GM19468 (cell line): ENCODE measurements around the gene CNPY4.
"Not testable (repeated sequence)": the region's sequence is repeated elsewhere in the genome, so short reads cannot be mapped to it uniquely, and the experiment has no call there.

Source experiments
- ATAC-seq: cut with Tn5 transposase; IDR thresholded peaks from one replicate; pipeline ENCODE4 v1.9.1; 2021; ENCODE audit warnings: mild to moderate bottlenecking, moderate library complexity, moderate number of reproducible peaks; ENCODE audit not compliant: unreplicated experiment; ENCODE audit errors: extremely low read depth

CNPY4 gene

DNA sequence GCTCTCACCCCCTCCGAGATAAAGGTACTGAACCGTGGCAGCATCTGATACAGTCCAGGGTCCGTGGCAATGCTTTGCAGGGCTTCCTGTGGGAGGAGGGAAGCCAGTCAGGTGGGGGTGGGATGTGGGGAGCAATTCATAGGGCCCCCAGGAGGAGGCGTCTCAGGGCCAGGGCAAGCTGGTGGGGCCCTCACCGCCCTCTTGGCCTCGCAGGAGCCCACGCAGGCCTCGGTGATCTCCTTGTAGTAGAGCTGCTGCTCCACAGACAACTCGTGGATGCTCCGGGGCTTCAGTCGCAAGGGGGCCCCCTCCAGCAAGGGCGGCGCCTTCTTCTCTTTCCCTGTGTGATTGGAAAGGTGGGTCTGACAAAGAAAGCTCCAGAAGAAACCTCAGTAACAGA, 7.5 kb upstream of the CNPY4 start:
- no peak for ATAC-seq

DNA sequence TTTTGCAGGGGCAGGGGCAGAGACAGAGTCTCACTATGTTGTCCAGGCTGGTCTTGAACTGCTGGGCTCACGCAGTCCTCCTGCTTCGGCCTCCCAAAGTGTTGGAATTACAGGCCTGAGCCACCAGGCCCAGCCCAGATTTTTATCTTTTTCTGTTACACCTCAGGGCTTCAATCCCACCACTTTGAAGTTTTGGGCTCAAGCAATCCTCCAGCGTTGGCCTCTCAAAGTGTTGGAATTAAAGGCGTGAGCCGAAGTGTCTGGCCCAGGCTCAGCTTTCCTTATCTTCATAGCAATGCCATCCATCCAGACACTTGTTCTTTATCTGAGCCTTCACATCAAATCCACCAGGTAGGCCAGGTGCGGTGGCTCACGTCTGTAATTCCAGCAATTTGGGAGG, 4.4 kb upstream of the CNPY4 start:
- no peak for ATAC-seq

DNA sequence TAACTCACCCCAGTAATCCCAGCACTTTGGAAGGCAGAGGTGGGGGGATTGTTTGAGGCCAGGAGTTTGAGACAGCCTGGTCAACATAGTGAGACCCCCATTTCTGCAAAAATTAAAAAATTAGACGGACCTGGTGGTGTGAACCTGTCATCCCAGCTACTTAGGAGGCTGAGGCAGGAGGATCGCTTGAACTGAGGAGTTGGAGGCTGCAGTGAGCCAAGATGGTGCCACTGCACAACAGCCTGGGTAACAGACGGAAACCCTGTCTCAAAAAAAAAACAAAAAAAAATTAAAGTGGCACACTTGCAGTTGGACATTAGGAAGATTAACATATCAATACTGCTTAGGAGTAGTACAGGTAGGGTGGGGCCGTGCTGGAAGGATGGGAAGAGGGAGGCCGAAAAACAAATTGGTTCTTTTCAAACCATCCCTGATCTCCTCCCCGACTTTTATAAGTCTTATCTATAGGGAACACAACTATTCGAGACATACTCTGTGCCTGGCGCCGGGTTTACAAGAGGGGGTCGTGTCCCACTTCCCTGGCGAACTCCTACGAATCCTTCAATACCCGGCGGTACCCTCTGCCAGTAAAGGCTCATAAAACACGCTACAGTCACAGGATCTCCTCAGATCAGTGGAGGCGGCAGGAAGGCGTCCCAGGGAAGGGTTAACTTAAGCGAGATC, 904 bp upstream of the CNPY4 start:
- no peak for ATAC-seq

DNA sequence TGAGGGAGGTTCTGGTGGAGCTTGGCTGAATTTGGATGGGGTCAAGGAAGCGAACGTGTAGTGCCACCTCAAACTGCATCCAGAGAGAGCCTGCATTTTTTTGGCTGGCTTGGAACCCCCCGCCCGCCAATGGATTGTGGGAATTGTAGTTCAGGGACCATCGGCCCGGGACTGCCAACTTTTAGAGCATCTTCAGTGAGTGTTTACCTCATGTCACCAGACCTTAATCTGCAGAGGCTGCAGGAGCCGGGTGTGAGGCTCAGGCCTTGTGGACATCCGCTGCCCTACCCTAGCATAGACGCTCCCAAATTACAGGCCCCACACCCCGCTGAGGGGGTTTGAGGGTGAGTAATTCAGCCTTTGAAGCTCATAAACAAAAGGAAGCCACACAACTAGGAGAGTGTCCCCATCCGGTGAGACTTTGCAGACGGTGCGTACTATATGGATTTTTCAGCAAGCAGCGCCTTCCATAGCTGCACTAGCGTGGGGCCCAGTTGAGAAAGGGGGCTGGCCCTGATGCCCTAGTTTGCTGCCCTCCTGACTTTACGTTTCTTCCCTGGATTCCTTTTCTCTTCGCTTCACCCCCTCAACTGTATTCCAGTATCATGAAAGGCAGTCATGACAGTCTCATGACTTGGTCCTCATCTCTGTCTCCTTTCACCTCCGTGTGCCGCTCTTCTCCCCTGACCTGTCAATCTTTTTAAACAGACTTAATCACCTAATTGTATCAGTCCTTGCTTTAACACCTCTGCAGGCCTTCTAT, 717 bp downstream of the CNPY4 start:
- no peak for ATAC-seq

DNA sequence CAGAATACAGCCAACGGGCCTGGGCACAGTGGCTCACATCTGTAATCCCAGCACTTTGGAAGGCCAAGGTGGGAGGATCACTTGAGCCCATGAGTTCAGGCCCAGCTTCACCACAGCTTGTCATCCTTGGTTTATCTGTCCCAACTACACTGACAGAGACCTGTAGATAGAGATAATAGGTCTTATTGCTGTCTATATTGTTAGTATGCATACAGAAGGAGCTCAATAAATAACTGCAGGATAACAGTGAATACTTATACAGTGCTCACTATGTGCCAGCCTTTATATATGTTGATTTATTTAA, 1.3 kb downstream of the CNPY4 start:
- no peak for ATAC-seq

DNA sequence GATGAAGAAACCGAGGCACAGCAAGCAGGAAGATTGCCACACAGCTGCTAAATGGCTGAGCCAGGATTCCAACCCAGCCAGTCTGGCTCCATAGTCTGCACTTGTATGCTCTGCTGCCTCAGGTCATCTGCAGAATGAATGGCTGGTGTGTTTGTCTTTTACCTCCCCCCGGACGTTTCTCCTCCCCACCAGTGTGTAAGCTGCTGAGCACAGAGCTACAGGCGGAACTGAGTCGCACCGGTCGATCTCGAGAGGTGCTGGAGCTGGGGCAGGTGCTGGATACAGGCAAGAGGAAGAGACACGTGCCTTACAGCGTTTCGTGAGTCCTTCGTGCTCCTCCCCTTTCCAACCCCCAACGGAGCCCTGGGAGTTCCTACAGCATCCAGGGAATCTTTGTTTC, 2.6 kb downstream of the CNPY4 start:
- no peak for ATAC-seq

DNA sequence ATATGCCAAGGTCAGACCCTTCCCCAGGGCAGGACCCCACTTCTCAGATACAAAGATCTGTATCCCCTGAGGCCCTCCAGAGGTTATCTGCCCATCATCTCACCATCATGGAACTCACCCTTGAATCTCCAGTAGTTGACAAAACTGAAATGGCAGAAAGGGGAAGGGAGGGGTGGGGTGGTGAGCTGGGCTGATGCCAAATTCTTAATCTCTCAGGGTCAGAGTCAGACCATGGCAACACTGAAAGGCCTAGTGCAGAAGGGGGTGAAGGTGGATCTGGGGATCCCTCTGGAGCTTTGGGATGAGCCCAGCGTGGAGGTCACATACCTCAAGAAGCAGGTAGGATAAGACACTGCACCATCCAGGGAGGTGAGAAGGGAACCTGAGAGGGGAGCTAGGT, 3.1 kb downstream of the CNPY4 start:
- no peak for ATAC-seq

DNA sequence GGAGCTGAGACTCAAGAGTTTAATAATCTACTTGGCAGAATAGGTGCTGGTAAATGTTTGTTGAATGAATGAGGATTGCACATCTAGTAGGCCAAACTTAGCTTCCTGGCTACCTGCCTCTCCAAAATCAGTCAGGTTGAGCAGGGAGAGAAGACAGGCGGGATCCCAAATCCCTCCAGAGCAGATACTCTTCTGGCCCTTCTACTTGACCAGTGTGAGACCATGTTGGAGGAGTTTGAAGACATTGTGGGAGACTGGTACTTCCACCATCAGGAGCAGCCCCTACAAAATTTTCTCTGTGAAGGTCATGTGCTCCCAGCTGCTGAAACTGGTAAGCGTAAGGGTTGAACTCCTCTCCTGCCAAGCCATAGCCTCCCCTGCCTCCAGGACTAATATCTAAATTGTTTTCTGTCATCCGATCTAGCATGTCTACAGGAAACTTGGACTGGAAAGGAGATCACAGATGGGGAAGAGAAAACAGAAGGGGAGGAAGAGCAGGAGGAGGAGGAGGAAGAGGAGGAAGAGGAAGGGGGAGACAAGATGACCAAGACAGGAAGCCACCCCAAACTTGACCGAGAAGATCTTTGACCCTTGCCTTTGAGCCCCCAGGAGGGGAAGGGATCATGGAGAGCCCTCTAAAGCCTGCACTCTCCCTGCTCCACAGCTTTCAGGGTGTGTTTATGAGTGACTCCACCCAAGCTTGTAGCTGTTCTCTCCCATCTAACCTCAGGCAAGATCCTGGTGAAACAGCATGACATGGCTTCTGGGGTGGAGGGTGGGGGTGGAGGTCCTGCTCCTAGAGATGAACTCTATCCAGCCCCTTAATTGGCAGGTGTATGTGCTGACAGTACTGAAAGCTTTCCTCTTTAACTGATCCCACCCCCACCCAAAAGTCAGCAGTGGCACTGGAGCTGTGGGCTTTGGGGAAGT, 5.1 kb downstream of the CNPY4 start:
- no peak for ATAC-seq

DNA sequence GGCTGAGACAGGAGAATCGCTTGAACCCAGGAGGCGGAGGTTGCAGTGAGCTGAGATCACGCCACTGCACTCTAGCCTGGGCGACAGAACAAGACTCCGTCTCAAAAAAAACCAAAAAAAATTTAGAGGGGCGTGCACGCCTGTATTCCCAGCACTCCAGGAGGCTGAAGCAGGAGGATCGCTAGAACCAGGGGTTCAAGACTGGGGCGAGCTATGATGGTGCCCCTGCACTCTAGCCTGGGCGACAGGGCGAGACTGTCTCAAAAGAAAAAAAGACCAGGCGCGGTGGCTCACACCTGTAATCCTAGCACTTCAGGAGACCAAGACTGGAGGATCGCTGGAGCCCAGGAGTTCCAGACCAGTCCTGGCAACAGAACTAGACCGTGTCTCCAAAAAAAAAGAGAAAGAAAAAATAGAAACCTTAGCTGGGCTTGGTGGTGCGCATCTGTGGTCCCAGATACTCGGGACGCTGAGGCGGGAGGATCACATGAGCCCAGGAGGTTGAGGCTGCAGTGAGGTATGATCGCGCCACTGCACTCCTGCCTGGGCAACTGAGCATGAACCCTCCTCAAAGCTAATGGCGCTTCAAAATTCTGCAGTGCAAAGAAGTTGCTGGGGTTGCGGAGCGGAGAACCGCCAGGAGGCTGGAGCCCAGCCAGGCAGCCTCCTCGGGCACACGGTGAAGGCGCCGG, 7.0 kb downstream of the CNPY4 start:
- no peak for ATAC-seq

DNA sequence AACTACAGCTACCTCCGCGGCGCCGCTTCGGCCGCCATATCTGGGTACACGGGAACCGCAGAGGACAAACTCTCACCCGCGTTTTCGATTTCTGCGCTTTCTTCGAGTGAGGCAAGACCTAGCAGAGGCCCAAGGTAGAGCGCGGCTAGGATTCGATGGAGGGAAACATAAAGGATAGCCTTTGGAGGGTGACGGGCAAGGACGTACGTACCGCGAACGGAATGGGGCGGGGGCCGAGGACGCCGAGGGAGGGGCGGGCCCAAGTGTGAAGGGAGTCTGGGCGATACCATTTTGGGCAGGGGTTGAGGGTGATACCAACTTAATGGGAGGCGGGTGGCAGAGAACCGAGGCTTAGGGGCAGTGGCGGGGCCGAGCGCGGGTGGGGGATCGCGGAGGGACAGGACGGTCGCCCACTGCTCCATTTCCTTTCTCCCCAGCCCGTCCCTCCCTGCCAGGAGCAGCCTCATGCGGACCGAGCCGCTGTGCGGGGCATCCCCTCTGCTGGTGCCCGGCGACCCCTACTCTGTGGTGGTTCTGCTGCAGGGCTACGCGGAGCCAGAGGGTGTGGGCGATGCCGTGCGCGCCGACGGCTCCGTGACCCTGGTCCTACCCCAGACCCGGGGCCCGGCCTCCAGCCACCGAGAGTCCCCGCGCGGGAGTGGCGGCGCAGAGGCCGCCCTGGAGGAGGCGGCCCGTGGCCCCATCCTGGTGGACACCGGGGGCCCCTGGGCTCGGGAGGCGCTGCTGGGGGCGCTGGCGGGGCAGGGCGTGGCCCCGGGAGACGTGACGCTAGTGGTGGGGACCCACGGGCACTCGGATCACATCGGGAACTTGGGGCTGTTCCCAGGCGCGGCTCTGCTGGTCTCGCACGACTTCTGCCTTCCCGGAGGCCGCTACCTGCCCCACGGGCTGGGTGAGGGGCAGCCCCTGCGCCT, 7.8 kb downstream of the CNPY4 start, which contains the start of gene MBLAC1:
MBLAC1 (plus strand) TSS at position 37 of the 935 bp plus-strand sequence; CDS start at position 466, 429 bp downstream.
- peak; percentile 11 for ATAC-seq

DNA sequence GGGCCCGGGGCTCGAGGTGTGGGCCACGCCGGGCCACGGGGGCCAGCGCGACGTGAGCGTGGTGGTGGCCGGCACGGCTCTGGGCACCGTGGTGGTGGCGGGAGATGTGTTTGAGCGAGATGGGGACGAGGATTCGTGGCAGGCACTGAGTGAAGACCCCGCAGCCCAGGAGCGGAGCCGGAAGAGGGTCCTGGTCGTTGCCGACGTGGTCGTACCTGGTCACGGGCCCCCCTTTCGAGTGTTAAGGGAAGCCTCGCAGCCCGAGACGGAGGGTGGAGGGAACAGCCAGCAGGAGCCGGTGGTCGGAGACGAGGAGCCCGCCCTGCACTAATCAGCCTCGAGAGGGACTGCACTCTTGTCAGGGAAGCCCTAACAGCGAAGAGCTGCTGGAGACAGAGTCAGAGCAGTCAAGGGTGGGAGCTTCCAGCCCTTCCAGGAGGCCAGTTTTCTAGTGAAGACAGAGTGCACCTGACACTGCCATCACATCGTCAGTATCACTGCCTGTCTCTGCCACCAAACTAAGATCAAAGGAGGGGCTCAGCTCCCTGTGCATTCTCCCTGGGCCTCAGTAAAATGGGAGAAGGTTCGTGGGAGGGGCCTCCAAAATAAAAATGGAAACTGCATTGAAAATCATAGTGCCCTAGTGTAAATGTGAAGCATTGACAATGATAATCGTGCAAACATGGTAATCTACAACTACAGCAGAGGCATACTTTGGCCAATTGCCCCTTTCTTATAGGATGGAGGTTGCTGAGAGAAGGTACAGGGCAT, 8.6 kb downstream of the CNPY4 start:
- ATAC-seq = no peak

DNA sequence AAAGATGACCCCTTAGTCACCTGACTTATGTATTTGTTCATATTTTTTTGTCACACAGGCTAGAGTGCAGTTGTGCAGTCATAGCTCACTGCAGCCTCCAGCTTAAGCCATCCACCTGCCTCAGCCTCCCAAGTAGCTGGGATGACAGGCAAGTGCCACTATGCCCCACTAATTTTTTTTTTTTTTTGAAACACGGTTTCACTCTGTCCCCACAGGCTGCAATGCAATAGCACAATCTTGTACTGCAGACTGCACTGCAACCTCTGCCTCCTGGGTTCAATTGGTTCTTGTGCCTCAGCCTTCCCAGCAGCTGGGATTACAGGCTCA, 9.2 kb downstream of the CNPY4 start:
- ATAC-seq = no peak

DNA sequence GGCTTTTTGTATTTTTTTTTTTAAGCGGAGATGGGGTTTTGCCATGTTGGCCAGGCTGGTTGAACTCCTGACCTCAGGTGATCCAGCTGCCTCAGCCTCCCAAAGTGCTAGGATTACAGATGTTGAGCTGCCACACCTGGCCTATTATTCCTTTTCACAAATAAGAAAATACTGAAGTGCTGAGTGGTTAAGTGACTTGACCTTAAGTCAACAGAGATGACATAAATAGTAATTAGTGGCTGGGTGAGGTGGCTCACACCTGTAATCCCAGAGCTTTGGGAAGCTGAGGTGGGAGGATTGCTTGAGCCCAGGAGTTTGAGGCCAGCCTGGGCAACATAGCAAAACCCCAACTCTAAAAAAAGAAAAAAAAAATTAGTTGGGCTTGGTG, 10.8 kb downstream of the CNPY4 start:
- not testable (repeated sequence) for ATAC-seq

DNA sequence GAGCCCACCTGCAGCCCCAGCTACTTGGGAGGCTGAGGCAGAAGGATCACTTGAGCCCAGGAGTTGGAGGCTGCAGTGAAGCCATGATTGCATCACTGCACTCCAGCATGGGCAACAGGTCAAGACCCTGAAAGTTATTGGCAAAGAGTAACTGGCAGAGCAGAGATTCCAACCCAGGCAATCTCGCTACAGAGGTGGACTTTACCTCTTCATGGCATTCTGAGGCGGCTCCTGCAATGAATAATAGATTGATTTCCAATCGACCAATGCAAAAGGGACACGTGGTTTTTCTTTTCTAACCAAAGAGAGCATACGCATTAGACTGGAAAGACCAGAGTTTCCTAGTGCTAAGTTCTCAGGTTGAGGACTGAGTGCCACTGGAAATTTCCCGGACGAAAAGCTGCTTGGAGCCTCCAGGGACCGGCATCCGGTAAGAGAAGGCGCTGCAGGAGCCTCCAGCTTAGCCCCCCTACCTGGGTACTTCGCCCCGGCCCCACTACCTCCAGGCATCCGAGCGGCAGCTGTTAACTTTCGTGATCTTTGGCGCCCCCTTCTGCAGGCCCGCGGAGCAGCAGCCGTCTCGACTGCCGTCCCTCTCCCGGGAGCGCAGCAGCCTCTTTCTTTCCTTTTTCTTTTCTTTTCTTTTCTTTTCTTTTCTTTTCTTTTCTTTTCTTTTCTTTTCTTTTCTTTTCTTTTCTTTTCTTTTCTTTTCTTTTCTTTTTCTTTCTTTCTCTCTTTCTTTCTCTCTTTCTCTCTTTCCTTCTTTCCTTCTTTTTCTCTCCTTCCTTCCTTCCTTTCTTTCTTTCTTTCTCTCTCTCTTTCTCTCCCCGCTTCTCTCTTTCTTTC, 11.4 kb downstream of the CNPY4 start:
- ATAC-seq = no peak

DNA sequence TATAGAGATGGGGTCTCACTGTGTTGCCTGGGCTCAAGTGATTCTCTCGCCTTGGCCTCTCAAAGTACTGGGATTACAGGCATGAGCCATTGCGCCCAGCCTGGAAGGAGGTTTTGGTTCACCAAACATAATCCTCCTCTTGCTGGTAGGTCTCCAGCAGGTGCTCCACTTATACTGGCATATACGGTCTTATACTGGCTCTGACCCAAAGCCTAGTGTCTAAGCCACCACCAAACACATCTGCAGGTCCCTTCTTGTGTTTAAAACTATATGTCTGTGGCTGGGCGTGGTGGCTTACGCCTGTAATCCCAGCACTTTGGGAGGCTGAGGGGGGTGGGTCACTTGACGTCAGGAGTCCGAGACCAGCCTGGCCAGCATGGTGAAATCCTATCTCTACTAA, 12.7 kb downstream of the CNPY4 start:
- no peak for ATAC-seq

DNA sequence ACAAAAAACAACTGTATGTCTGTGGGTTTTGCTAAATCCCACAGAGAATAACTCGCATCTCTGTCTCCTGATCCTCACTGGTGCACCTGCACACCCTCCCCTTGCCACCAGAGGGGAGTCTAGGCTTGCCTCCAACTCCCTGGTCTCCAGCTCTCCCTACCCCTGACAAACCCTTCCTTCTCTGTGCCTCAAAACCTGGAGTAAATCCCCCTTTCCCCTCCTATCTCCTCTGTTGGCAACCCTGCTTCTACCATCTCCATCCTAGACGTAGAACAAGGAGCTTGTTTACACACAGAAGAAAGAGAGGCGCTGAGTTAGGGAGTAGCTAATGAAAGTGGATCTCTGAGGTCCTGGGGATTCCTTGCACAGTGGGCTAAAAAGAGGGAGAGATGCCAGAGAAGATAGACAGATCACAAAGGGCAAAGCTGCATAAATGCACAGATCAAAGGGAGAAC, 13.3 kb downstream of the CNPY4 start:
- no peak for ATAC-seq

DNA sequence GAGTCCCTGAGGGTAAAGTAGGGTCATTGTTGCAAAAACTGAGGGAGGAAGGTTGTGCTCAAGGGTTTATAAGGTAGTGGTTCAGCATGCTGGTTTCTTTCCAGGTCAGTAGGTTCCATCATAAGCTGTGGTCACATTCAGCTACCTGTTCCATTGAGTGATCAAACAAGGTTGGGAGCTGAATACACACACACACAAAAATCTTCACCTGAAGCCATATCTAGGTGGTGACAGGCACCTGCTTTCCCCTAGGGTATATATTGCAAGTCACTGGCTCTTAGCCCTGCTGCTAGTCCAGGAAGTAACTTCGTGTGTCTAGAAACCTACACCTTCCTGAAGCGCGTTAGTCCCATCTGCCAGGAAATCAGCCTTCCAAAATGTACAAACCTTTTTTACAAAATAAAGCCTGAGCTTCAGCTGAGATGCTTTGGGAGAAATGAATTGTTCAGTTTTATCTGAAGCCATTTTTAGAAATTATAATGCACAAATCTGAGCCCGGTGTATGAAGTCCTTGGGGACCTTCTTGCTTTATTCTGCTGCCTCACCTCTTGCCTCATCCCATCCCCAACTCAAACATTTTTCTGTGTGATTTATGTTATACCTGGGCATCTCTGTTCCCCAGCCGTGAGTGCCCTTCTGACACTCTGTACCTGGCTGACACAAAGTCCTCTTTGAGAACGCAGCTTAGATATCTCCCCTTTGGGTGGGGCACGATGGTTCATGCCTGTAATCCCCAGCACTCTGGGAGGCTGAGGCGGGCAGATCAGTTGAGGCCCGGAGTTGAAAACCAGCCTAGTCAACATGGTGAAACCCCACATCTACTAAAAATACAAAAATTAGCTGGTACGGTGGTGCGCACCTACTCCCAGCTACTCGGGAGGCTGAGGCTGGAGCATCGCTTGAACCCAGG, 18.7 kb downstream of the CNPY4 start:
- ATAC-seq = no peak
